Measurements from ENCODE around the gene BAAT. TPM values are rescaled to one million over a fixed set of nuclear protein-coding genes. Genes with fewer than 3 reads are reported as not detected.

Gene BAAT
- total and polyA plus RNA-seq, 2 of the 13 experiments (the other 11 are each of a cell fraction or from before 2014, with no cell fraction given), result 0.71 to 7.9 TPM

GRCh38 chr9:101388507-101388993 is 3.7 kb upstream of the BAAT start:
- Histone ChIP-seq H3K27ac (ENCODE audit: extremely low read length, insufficient read depth, low read length) (peak overlapping the region; percentile 41), H3K4me1 (ENCODE audit: insufficient read depth, low read length) (peaks cover 78% of the 10 kb centered on the region), H3K4me3 (replicated peaks in 1 of 3; ENCODE audit: insufficient read depth in 1 of 3, low read depth in 2 of 3, low read length in 3 of 3) (no peak overlapping the region), H3K9ac (ENCODE audit: insufficient read depth, low read depth, low read length) (no peak overlapping the region), H3K27me3 (ENCODE audit: control insufficient read depth in 1 of 2, insufficient read depth in 2 of 2, low read length in 2 of 2) (no peaks in the 10 kb centered on the region), H3K79me2 (ENCODE audit: insufficient read depth, low read length) (peaks cover 32% of the 10 kb centered on the region), H4K20me1 (ENCODE audit: insufficient read depth, low read length) (peaks cover 3% of the 10 kb centered on the region; the same call in 1 of the 2 replicates), H3K4me2 (ENCODE audit: low read depth, low read length) (no peak overlapping the region), H3K36me3 (replicated peaks in 1 of 2; ENCODE audit: control insufficient read depth in 1 of 2, insufficient read depth in 2 of 2, low read length in 2 of 2) (peaks cover 7 to 29% of the 10 kb centered on the region in 2 experiments; a peak in 2 of 5 replicates), H2AFZ (ENCODE audit: low read length) (no peak overlapping the region), H3K9me3 (ENCODE audit: low read length) (peaks cover 21% of the 10 kb centered on the region)
- intact Hi-C loops (cut with micrococcal nuclease; ENCODE audit: unreplicated experiment) (loop anchor here (1.0 to 2.0 kb wide), 9 partner anchors 22 to 788 kb away; no protein-coding TSS in a partner anchor), in situ Hi-C loops (cut with HindIII; ENCODE audit: extremely low pct_ligation_motif_present, low pct_unique_long_range_greater_than_20kb) (loop anchor here (5.0 kb wide), 1 partner anchor 66 kb away; no protein-coding TSS in a partner anchor)
- ChIA-PET CTCF (ENCODE audit: low intra/inter-chr PET ratio, low total read pairs) (interaction anchor here (0.6 to 4.3 kb wide), 7 partner anchors 68 to 270 kb away, joined by 3 to 65 read pairs (median 9); no protein-coding TSS in a partner anchor), POLR2A (interaction anchor here (0.7 to 2.3 kb wide), 12 partner anchors 10 to 77 kb away, joined by 3 to 38 read pairs (median 6); partner anchors contain the start of genes MRPL50 and ZNF189)
- no TSS peak for BruUV-seq (replicated peaks)
- ATAC-seq (peak; percentile 95), DNase-seq (ENCODE audit: low spot score) (peak; percentile 73), FAIRE-seq (no peak)
- 67% methylated on average over 2 of the region's 2 CpGs for WGBS (ENCODE audit: low lambda C conversion rate)
- 0 out of 2 replicates have a peak, but pooled peaks have one; percentile 25 for TF ChIP-seq ZNF264 (CRISPR knock-in tag; IDR thresholded peaks at IDR 0.05)
- no peak for TF ChIP-seq EP300 (IDR thresholded peaks at IDR 0.05; ENCODE audit: low read depth in 2 of 2, low read length in 2 of 2)
- TF ChIP-seq EP300 (CRISPR knock-in tag; IDR thresholded peaks at IDR 0.05; ENCODE audit: borderline replicate concordance), result 0 out of 2 replicates have a peak, but pooled peaks have one; percentile 17
- TF ChIP-seq, protein P1, sequence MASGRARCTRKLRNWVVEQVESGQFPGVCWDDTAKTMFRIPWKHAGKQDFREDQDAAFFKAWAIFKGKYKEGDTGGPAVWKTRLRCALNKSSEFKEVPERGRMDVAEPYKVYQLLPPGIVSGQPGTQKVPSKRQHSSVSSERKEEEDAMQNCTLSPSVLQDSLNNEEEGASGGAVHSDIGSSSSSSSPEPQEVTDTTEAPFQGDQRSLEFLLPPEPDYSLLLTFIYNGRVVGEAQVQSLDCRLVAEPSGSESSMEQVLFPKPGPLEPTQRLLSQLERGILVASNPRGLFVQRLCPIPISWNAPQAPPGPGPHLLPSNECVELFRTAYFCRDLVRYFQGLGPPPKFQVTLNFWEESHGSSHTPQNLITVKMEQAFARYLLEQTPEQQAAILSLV (CRISPR knock-in tag; IDR thresholded peaks at IDR 0.05; ENCODE audit: borderline replicate concordance), result no peak
- peak; percentile 90 for TF ChIP-seq FOXA3 (CRISPR knock-in tag; IDR thresholded peaks at IDR 0.05)
- peak; percentile 9; the same call in 1 of the 2 replicates for TF ChIP-seq EHMT2 (IDR thresholded peaks at IDR 0.05; ENCODE audit: borderline replicate concordance, low read depth, low read length)
- 0 out of 2 replicates have a peak, but pooled peaks have one; percentile 60 for TF ChIP-seq ZNF644 (CRISPR knock-in tag; IDR thresholded peaks at IDR 0.05; ENCODE audit: low read depth)
- TF ChIP-seq, protein P2, sequence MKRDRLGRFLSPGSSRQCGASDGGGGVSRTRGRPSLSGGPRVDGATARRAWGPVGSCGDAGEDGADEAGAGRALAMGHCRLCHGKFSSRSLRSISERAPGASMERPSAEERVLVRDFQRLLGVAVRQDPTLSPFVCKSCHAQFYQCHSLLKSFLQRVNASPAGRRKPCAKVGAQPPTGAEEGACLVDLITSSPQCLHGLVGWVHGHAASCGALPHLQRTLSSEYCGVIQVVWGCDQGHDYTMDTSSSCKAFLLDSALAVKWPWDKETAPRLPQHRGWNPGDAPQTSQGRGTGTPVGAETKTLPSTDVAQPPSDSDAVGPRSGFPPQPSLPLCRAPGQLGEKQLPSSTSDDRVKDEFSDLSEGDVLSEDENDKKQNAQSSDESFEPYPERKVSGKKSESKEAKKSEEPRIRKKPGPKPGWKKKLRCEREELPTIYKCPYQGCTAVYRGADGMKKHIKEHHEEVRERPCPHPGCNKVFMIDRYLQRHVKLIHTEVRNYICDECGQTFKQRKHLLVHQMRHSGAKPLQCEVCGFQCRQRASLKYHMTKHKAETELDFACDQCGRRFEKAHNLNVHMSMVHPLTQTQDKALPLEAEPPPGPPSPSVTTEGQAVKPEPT (CRISPR knock-in tag; IDR thresholded peaks at IDR 0.05; ENCODE audit: low read depth), result no peak
- TF ChIP-seq GATAD2A (CRISPR knock-in tag; IDR thresholded peaks at IDR 0.05), result peak; percentile 77
- TF ChIP-seq CTCF (CRISPR knock-in tag; IDR thresholded peaks at IDR 0.05), result peak; percentile 80
- TF ChIP-seq CSRNP1 (CRISPR knock-in tag; IDR thresholded peaks at IDR 0.05), result no peak
- no peak for TF ChIP-seq ZNF234 (CRISPR knock-in tag; conservative IDR thresholded peaks at IDR 0.05)
- no peak for TF ChIP-seq ZNF430 (CRISPR knock-in tag; IDR thresholded peaks at IDR 0.05)
- TF ChIP-seq ZNF567 (CRISPR knock-in tag; IDR thresholded peaks at IDR 0.05; ENCODE audit: borderline replicate concordance), result no peak
- peak; percentile 89 for TF ChIP-seq FOXP1 (IDR thresholded peaks at IDR 0.05)
- TF ChIP-seq FOXP1 (CRISPR knock-in tag; IDR thresholded peaks at IDR 0.05), result peak; percentile 72
- no peak for TF ChIP-seq ZNF607 (CRISPR knock-in tag; IDR thresholded peaks at IDR 0.05; ENCODE audit: borderline replicate concordance)
- TF ChIP-seq ZNF598 (CRISPR knock-in tag; IDR thresholded peaks at IDR 0.05; ENCODE audit: borderline replicate concordance), result no peak

Measured in HepG2 (cell line).